VCaP (cell line): ENCODE measurements around the gene DSN1.
A peak's percentile ranks its signal among the peaks of the same experiment; 100 is the strongest.

Source experiments
- H3K27ac ChIP-seq: fragments of 450-650 bp; 2 replicates; pipeline ENCODE4 v1.5.1; 2017
- TF ChIP-seq, protein P1 (sequence below): fragments of 450-650 bp; conservative IDR thresholded peaks from 2 replicates; pipeline ENCODE4 v1.5.1; 2017; ENCODE audit warnings: mild to moderate bottlenecking, moderate library complexity

The DSN1 gene

DNA sequence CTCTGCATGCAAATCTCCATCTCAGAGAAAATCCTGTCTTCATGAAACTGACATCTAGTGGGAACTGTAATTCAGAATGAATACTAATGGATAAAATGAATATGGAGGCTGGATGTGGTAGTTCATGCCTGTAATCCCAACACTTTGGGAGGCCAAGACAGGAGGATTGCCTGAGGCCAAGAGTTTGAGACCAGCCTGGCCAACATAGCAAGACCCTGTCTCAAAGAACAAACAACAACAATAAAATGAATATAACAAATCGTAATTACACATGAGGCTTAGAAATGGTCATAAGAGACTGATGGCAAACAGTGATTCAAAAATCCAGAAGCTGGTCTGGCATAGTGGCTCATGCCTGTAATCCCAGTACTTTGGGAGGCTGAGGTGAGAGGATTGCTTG, 44.6 kb upstream of the DSN1 start:
- TF ChIP-seq, protein P1, sequence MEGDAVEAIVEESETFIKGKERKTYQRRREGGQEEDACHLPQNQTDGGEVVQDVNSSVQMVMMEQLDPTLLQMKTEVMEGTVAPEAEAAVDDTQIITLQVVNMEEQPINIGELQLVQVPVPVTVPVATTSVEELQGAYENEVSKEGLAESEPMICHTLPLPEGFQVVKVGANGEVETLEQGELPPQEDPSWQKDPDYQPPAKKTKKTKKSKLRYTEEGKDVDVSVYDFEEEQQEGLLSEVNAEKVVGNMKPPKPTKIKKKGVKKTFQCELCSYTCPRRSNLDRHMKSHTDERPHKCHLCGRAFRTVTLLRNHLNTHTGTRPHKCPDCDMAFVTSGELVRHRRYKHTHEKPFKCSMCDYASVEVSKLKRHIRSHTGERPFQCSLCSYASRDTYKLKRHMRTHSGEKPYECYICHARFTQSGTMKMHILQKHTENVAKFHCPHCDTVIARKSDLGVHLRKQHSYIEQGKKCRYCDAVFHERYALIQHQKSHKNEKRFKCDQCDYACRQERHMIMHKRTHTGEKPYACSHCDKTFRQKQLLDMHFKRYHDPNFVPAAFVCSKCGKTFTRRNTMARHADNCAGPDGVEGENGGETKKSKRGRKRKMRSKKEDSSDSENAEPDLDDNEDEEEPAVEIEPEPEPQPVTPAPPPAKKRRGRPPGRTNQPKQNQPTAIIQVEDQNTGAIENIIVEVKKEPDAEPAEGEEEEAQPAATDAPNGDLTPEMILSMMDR: no peak
- peak overlapping the region; percentile 47; the same call in 1 of the 2 replicates for H3K27ac ChIP-seq

DNA sequence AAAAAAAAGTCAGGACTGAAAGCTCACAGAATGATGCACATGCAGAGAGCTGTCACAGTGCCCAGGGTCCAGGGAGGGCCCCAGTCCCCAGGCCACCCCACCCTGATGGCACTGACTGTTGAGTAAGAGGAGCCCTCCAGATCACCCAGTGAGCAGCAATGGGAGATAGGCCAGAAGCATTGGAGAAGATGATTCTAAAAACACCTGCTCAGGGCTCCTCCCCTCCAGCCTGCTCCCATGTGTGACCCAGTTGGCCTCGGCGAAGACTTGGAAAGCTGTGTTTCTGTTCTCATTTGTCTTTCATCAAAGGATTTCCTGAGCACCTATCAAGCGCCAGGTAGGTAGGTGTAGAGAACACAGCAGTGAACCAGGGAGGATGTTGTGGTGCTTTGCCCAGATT, 43.9 kb upstream of the DSN1 start:
- TF ChIP-seq, protein P1: no peak
- H3K27ac ChIP-seq: no peak overlapping the region

DNA sequence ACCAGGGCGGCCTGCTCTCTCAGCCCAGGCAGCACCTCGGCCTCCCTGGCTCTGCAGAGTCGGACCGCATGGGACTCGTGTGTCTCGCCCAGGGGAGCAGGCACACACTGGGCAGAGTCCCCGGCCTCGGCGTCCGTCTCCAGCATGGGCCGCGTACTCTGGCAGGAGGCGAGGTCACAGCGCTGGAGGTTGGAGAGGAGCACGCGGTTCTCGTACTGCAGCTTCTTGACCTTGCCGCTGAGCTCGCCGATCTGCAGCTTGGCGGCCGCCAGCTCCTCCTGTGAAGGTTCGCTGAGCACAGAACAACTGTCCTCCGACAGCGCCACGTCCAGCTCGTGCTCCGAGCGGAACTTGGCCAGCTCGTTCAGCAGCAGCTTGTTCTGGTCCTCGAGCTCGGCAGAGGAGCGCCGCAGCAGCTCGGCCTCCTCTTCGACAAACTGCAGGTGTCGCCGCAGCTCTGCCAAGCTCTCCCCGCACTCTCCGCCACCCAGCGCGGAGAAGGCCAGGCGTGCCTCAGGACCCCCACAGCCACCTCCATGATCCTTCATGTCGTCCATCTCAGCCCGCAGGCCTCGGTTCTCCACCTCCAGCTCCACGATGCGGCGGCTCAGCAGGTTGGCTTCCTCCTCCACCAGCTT, 42.0 kb upstream of the DSN1 start:
- peak overlapping the region; percentile 88 for H3K27ac ChIP-seq
- TF ChIP-seq, protein P1: no peak

DNA sequence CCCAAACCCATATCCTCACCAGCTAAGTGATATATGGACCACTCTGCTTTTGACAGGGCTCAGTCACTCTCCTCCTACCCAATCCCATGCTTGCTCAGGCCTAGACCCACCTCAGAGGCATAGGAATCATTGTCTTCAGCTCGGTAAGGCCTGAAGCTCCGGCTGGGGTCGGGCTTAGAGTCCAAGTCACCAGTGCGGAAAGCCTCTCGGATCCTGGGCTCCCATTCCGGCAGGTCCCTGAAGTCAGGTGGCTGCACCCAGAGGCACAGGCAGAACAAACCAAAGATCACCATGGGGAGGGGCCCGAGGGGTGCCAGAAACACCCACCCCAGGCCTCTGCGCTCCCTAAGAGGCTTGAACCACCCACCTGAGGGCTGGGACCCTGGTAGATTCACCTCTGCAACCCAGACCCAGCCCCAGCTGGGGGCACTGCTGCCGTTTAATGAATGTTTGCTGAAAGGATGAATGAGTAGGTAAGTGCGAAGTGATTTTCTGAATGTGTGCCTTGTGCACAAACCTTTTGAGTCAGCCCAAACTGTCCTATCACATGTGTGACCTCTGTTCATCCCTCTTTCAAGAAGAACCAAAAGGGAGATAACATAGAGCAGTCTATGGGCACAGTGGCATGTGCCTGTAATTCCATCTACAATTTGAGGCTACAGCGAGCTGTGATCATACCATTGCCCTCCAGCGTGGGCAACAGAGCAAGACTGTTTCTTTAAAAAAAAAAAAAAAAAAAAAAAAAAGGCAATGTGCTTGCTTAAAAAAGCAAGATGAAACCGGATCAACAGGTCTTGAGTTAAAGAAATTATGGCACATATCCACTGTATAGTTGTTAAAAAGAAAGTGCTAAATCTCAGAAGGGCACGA, 39.3 kb upstream of the DSN1 start:
- H3K27ac ChIP-seq: peak overlapping the region; percentile 88
- TF ChIP-seq, protein P1: no peak

DNA sequence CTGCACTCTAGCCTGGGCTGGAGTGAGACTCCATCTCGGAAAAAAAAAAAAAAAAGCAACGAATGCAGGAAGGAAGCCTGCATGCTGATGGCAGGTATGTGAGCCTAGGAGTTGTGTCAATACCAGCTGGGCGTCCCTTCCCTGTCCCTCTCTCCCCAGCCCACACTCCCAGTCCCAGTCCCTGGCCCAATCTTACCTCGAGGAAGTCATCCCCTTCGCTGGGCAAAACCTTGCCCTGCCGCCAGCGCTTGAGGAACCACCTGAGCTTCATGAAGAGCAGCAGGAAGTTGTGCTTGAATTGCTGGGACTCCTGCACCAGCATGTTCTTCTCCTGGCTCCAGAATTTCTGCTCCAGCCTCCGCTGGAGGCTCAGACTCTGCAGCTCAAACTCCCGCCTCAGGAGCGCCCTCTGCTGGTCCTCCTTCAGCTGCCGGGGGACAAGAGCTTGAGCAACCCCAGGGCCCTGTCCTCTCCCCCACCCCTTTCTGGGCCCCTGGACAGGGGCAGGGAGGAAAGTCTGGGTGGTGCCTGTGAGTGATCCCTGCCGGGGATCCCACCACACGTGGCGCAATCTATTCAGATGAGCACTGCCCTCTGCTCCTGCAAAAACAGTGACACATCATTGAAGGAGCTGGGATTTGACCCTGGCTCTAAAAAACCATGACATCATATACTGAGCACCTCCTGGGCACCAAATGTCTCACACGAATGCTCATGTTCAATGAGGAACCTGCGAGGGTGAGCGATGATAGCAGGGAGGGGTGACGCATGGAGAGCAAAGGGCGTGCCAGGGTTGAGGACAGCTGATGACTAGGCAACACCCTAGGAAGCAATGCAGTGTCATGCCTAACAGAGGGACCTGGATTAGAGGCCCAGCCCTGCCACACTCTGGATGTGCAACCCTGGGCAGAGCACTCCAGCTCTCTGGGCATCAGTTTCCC, 35.0 kb upstream of the DSN1 start:
- TF ChIP-seq, protein P1: peak; percentile 80

DNA sequence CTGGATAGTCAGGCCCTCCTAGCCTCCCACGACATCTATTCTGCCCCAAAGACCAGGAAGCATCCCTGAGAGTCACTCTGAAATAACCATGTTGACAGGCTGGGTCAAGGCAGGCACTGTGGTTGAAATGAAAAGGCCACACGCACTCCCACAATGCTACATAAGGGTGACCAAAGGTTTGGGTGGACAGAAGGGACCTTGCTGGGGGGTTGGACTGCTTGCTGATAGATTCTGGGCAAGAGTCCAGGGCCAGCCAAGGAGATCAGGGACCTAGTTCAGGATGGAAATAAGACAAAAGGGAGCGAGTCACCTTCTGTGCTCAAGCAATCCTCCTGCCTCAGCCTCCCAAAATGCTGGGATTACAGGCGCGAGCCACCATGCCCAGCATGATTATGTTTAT, 32.5 kb upstream of the DSN1 start:
- TF ChIP-seq, protein P1: no peak

More for the DNA sequence above, 35.0 kb upstream of the DSN1 start:
- H3K27ac ChIP-seq: no peak overlapping the region; the same call in 1 of the 2 replicates

More for the DNA sequence above, 32.5 kb upstream of the DSN1 start:
- H3K27ac ChIP-seq: no peak overlapping the region
